ENCODE data around the gene LIMK1.
"Not testable (repeated sequence)": the region's sequence is repeated elsewhere in the genome, so short reads cannot be mapped to it uniquely, and the experiment has no call there.

DNA sequence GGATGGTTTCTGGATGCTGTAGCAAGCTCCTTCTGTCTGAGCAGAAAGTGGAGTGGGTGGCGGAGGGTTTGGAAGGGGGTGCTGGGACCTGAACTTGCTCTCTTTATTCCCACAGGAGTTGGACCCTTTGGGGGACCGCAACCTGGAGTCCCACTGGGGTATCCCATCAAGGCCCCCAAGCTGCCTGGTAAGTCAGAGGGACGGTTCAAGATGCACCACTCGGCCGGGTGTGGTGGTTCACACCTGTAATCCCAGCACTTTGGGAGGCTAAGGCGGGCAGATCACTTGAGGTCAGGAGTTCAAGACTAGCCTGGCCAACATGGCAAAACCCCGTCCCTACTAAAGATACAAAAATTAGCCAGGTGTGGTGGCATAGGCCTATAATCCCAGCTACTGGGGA lies 37.0 kb upstream of the LIMK1 start:
- not testable (repeated sequence) for TF ChIP-seq EZH2 (IDR thresholded peaks at IDR 0.05); JUND (IDR thresholded peaks at IDR 0.05); TCF7L2 (IDR thresholded peaks at IDR 0.05; ENCODE audit: borderline replicate concordance, extremely low read depth, insufficient read depth, insufficient read length); RAD21 (IDR thresholded peaks at IDR 0.05; ENCODE audit: low read depth); POLR2A (IDR thresholded peaks at IDR 0.05; ENCODE audit: borderline replicate concordance, extremely low read depth, insufficient read depth, insufficient read length); SP1 (IDR thresholded peaks at IDR 0.05; ENCODE audit: low read depth)
- TF ChIP-seq, protein P1, sequence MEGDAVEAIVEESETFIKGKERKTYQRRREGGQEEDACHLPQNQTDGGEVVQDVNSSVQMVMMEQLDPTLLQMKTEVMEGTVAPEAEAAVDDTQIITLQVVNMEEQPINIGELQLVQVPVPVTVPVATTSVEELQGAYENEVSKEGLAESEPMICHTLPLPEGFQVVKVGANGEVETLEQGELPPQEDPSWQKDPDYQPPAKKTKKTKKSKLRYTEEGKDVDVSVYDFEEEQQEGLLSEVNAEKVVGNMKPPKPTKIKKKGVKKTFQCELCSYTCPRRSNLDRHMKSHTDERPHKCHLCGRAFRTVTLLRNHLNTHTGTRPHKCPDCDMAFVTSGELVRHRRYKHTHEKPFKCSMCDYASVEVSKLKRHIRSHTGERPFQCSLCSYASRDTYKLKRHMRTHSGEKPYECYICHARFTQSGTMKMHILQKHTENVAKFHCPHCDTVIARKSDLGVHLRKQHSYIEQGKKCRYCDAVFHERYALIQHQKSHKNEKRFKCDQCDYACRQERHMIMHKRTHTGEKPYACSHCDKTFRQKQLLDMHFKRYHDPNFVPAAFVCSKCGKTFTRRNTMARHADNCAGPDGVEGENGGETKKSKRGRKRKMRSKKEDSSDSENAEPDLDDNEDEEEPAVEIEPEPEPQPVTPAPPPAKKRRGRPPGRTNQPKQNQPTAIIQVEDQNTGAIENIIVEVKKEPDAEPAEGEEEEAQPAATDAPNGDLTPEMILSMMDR (IDR thresholded peaks at IDR 0.05 in 2 of 3, conservative IDR thresholded peaks at IDR 0.05 in 1 of 3; ENCODE audit: borderline replicate concordance in 1 of 3, insufficient read depth in 1 of 3, low read depth in 2 of 3, low read length in 2 of 3) = not testable (repeated sequence)
- TF ChIP-seq, protein P2, sequence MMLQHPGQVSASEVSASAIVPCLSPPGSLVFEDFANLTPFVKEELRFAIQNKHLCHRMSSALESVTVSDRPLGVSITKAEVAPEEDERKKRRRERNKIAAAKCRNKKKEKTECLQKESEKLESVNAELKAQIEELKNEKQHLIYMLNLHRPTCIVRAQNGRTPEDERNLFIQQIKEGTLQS (IDR thresholded peaks at IDR 0.05) = not testable (repeated sequence)
- TF ChIP-seq, protein P3, sequence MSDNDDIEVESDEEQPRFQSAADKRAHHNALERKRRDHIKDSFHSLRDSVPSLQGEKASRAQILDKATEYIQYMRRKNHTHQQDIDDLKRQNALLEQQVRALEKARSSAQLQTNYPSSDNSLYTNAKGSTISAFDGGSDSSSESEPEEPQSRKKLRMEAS (IDR thresholded peaks at IDR 0.05) = not testable (repeated sequence)
- TF ChIP-seq, protein P4, sequence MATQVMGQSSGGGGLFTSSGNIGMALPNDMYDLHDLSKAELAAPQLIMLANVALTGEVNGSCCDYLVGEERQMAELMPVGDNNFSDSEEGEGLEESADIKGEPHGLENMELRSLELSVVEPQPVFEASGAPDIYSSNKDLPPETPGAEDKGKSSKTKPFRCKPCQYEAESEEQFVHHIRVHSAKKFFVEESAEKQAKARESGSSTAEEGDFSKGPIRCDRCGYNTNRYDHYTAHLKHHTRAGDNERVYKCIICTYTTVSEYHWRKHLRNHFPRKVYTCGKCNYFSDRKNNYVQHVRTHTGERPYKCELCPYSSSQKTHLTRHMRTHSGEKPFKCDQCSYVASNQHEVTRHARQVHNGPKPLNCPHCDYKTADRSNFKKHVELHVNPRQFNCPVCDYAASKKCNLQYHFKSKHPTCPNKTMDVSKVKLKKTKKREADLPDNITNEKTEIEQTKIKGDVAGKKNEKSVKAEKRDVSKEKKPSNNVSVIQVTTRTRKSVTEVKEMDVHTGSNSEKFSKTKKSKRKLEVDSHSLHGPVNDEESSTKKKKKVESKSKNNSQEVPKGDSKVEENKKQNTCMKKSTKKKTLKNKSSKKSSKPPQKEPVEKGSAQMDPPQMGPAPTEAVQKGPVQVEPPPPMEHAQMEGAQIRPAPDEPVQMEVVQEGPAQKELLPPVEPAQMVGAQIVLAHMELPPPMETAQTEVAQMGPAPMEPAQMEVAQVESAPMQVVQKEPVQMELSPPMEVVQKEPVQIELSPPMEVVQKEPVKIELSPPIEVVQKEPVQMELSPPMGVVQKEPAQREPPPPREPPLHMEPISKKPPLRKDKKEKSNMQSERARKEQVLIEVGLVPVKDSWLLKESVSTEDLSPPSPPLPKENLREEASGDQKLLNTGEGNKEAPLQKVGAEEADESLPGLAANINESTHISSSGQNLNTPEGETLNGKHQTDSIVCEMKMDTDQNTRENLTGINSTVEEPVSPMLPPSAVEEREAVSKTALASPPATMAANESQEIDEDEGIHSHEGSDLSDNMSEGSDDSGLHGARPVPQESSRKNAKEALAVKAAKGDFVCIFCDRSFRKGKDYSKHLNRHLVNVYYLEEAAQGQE (IDR thresholded peaks at IDR 0.05; ENCODE audit: low read depth) = not testable (repeated sequence)

All from HCT116 (cell line).